Activated naive CD8-positive, alpha-beta T cell treated with anti-CD3 and anti-CD28 coated beads for 36 hours (primary cell): ENCODE results near the gene DLG5. TPM values are rescaled to one million over a fixed set of nuclear protein-coding genes. Genes with fewer than 3 reads are reported as not detected.
"Not testable (repeated sequence)": the region's sequence is repeated elsewhere in the genome, so short reads cannot be mapped to it uniquely, and the experiment has no call there.

ENCODE experiments used
- DNase-seq: peaks from one replicate; pipeline ENCODE4 v3.0.0; 2021
- H3K27ac Mint-ChIP-seq: one replicate; pipeline ENCODE4 v1.8.0; 2022; ENCODE audit warnings: mild to moderate bottlenecking, moderate library complexity, mixed read lengths
- H3K27me3 Mint-ChIP-seq: one replicate; pipeline ENCODE4 v1.8.0; 2022; ENCODE audit warnings: mild to moderate bottlenecking, mixed read lengths
- H3K36me3 Mint-ChIP-seq: one replicate; pipeline ENCODE4 v1.8.0; 2021; ENCODE audit warnings: mild to moderate bottlenecking, mixed read lengths
- H3K4me1 Mint-ChIP-seq: one replicate; pipeline ENCODE4 v1.8.0; 2021; ENCODE audit warnings: mixed read lengths
- H3K4me3 Mint-ChIP-seq: one replicate; pipeline ENCODE4 v1.8.0; 2022; ENCODE audit warnings: mild to moderate bottlenecking, moderate library complexity, mixed read lengths
- H3K9me3 Mint-ChIP-seq: one replicate; pipeline ENCODE4 v1.8.0; 2022; ENCODE audit warnings: mixed read lengths
- total RNA-seq, 2 experiments: library from RNA; stranded (reverse); gene quantifications; one replicate each; pipeline ENCODE4 v1.2.3, GENCODE V29; 2021

Gene DLG5
- total RNA-seq, 2 experiments from 2014 or later: 1.6 to 2.1 TPM

- H3K4me1 Mint-ChIP-seq: no peaks in the 10 kb centered on the region
Observed at GRCh38 chr10:77791506-77791905, 135.0 kb downstream of the DLG5 start.

GRCh38 chr10:77789861-77790260, 136.7 kb downstream of the DLG5 start:
- Mint-ChIP-seq H3K4me3 (no peak overlapping the region), H3K9me3 (peaks cover 6% of the 10 kb centered on the region), H3K27ac (no peak overlapping the region), H3K36me3 (no peaks in the 10 kb centered on the region), H3K4me1 (no peaks in the 10 kb centered on the region), H3K27me3 (no peaks in the 10 kb centered on the region)
- DNase-seq: no peak

More at GRCh38 chr10:77791506-77791905, 135.0 kb downstream of the DLG5 start:
- Mint-ChIP-seq H3K9me3 (no peaks in the 10 kb centered on the region), H3K36me3 (no peaks in the 10 kb centered on the region), H3K4me3 (no peak overlapping the region), H3K27me3 (no peaks in the 10 kb centered on the region), H3K27ac (no peak overlapping the region)
- DNase-seq: no peak

GRCh38 chr10:77789016-77789415, 137.5 kb downstream of the DLG5 start:
- H3K4me3 Mint-ChIP-seq: no peak overlapping the region
- no peak overlapping the region for H3K27ac Mint-ChIP-seq
- DNase-seq: no peak
- no peaks in the 10 kb centered on the region for H3K27me3 Mint-ChIP-seq
- no peaks in the 10 kb centered on the region for H3K36me3 Mint-ChIP-seq
- peaks cover 6% of the 10 kb centered on the region for H3K9me3 Mint-ChIP-seq
- no peaks in the 10 kb centered on the region for H3K4me1 Mint-ChIP-seq

GRCh38 chr10:77788496-77789010, 138.0 kb downstream of the DLG5 start:
- no peak overlapping the region for H3K27ac Mint-ChIP-seq

GRCh38 chr10:77787440-77787839, 139.1 kb downstream of the DLG5 start:
- Mint-ChIP-seq H3K9me3 (peaks cover 6% of the 10 kb centered on the region), H3K36me3 (no peaks in the 10 kb centered on the region), H3K4me1 (no peaks in the 10 kb centered on the region), H3K27me3 (no peaks in the 10 kb centered on the region), H3K27ac (no peak overlapping the region), H3K4me3 (no peak overlapping the region)
- DNase-seq: no peak

More at GRCh38 chr10:77788496-77789010, 138.0 kb downstream of the DLG5 start:
- H3K4me3 Mint-ChIP-seq: no peak overlapping the region
- no peak for DNase-seq
- H3K36me3 Mint-ChIP-seq: no peaks in the 10 kb centered on the region
- no peaks in the 10 kb centered on the region for H3K27me3 Mint-ChIP-seq
- no peaks in the 10 kb centered on the region for H3K4me1 Mint-ChIP-seq
- peaks cover 6% of the 10 kb centered on the region for H3K9me3 Mint-ChIP-seq

GRCh38 chr10:77784856-77785255, 141.7 kb downstream of the DLG5 start:
- Mint-ChIP-seq H3K4me3 (no peak overlapping the region), H3K27ac (no peak overlapping the region), H3K9me3 (peaks cover 6% of the 10 kb centered on the region), H3K27me3 (no peaks in the 10 kb centered on the region), H3K4me1 (no peaks in the 10 kb centered on the region), H3K36me3 (no peaks in the 10 kb centered on the region)
- no peak for DNase-seq

- Mint-ChIP-seq H3K4me3 (no peak overlapping the region), H3K36me3 (no peaks in the 10 kb centered on the region), H3K4me1 (no peaks in the 10 kb centered on the region), H3K9me3 (peaks cover 8% of the 10 kb centered on the region), H3K27me3 (no peaks in the 10 kb centered on the region), H3K27ac (no peak overlapping the region)
- DNase-seq: no peak
Observed at GRCh38 chr10:77782328-77783061, 144.1 kb downstream of the DLG5 start.

GRCh38 chr10:77781451-77782327, 144.9 kb downstream of the DLG5 start:
- Mint-ChIP-seq H3K4me3 (no peak overlapping the region), H3K27me3 (no peaks in the 10 kb centered on the region), H3K27ac (no peak overlapping the region), H3K36me3 (no peaks in the 10 kb centered on the region), H3K4me1 (no peaks in the 10 kb centered on the region), H3K9me3 (peaks cover 8% of the 10 kb centered on the region)
- no peak for DNase-seq

GRCh38 chr10:77780180-77780579, 146.4 kb downstream of the DLG5 start:
- no peak overlapping the region for H3K4me3 Mint-ChIP-seq
- no peak overlapping the region for H3K27ac Mint-ChIP-seq
- peaks cover 5% of the 10 kb centered on the region for H3K9me3 Mint-ChIP-seq
- H3K4me1 Mint-ChIP-seq: no peaks in the 10 kb centered on the region
- no peaks in the 10 kb centered on the region for H3K36me3 Mint-ChIP-seq
- no peaks in the 10 kb centered on the region for H3K27me3 Mint-ChIP-seq
- no peak for DNase-seq

- Mint-ChIP-seq H3K4me1 (no peaks in the 10 kb centered on the region), H3K4me3 (no peak overlapping the region), H3K9me3 (peaks cover 5% of the 10 kb centered on the region), H3K27me3 (no peaks in the 10 kb centered on the region), H3K36me3 (no peaks in the 10 kb centered on the region), H3K27ac (no peak overlapping the region)
- no peak for DNase-seq
Observed at GRCh38 chr10:77776487-77776886, 150.1 kb downstream of the DLG5 start.

- peaks cover 5% of the 10 kb centered on the region for H3K9me3 Mint-ChIP-seq
- DNase-seq: no peak
- no peak overlapping the region for H3K27ac Mint-ChIP-seq
- no peaks in the 10 kb centered on the region for H3K36me3 Mint-ChIP-seq
- no peaks in the 10 kb centered on the region for H3K4me1 Mint-ChIP-seq
- H3K27me3 Mint-ChIP-seq: no peaks in the 10 kb centered on the region
- no peak overlapping the region for H3K4me3 Mint-ChIP-seq
Observed at GRCh38 chr10:77774940-77775391, 151.6 kb downstream of the DLG5 start.

- Mint-ChIP-seq H3K27me3 (no peaks in the 10 kb centered on the region), H3K36me3 (no peaks in the 10 kb centered on the region), H3K4me3 (no peak overlapping the region), H3K27ac (no peak overlapping the region), H3K9me3 (peaks cover 5% of the 10 kb centered on the region), H3K4me1 (no peaks in the 10 kb centered on the region)
- no peak for DNase-seq
Observed at GRCh38 chr10:77773631-77774426, 152.7 kb downstream of the DLG5 start.

- not testable (repeated sequence) for DNase-seq, H3K27me3 Mint-ChIP-seq, H3K36me3 Mint-ChIP-seq, H3K9me3 Mint-ChIP-seq, H3K4me3 Mint-ChIP-seq, H3K27ac Mint-ChIP-seq, H3K4me1 Mint-ChIP-seq
Observed at GRCh38 chr10:77772852-77773600, 153.5 kb downstream of the DLG5 start.

GRCh38 chr10:77771851-77772250, 154.7 kb downstream of the DLG5 start:
- Mint-ChIP-seq H3K9me3 (peaks cover 3% of the 10 kb centered on the region), H3K4me3 (no peak overlapping the region), H3K27ac (no peak overlapping the region), H3K27me3 (no peaks in the 10 kb centered on the region), H3K36me3 (no peaks in the 10 kb centered on the region), H3K4me1 (no peaks in the 10 kb centered on the region)
- DNase-seq: no peak
